ENCODE results near the gene GSK3A. TPM values are rescaled to one million over a fixed set of nuclear protein-coding genes. Genes with fewer than 3 reads are reported as not detected.

GSK3A gene
- polyA plus RNA-seq, 3 donors = 70.3 to 85.9 (median 84.1) TPM

Other genes starting within 250 kb of the GSK3A start
- gene ATP1A3, start 248.4 kb downstream of the GSK3A start, polyA plus RNA-seq (ENCODE audit: insufficient read length in 3 of 3) = 1 to 10 TPM in 1 of 3 donors, under 1 TPM in 2; 0.10 to 1.4 (median 0.65) TPM
- gene GRIK5, start 172.4 kb downstream of the GSK3A start, polyA plus RNA-seq (ENCODE audit: insufficient read length in 3 of 3) = 10 to 100 TPM; 24.1 to 30.6 (median 30.5) TPM
- gene ZNF574, start 166.4 kb downstream of the GSK3A start, polyA plus RNA-seq (ENCODE audit: insufficient read length in 3 of 3) = 10 to 100 TPM; 16.2 to 21.0 (median 20.6) TPM
- gene POU2F2, start 110.2 kb downstream of the GSK3A start, polyA plus RNA-seq (ENCODE audit: insufficient read length in 3 of 3) = 1 to 10 TPM in 2 of 3 donors, under 1 TPM in 1; 0.58 to 1.2 (median 1.2) TPM
- gene DEDD2, start 24.9 kb downstream of the GSK3A start, polyA plus RNA-seq (ENCODE audit: insufficient read length in 3 of 3) = 10 to 100 TPM; 27.9 to 32.9 (median 30.4) TPM
- gene ZNF526, start 22.3 kb downstream of the GSK3A start, polyA plus RNA-seq (ENCODE audit: insufficient read length in 3 of 3) = 10 to 100 TPM in 1 of 3 donors, 1 to 10 TPM in 2; 9.2 to 10.2 (median 9.3) TPM
- 10 to 100 TPM; 74.2 to 96.3 (median 86.2) TPM for gene ERF, start 12.5 kb upstream of the GSK3A start, polyA plus RNA-seq (ENCODE audit: insufficient read length in 3 of 3)
- 10 to 100 TPM; 59.3 to 72.5 (median 68.2) TPM for gene CIC, start 26.6 kb upstream of the GSK3A start, polyA plus RNA-seq (ENCODE audit: insufficient read length in 3 of 3)
- 1 to 10 TPM; 1.9 to 2.9 (median 2.2) TPM for gene PRR19, start 59.5 kb upstream of the GSK3A start, polyA plus RNA-seq (ENCODE audit: insufficient read length in 3 of 3)
- gene PAFAH1B3, start 60.0 kb upstream of the GSK3A start, polyA plus RNA-seq (ENCODE audit: insufficient read length in 3 of 3) = 100 to 1,000 TPM in 1 of 3 donors, 10 to 100 TPM in 2; 79.4 to 107 (median 98.2) TPM
- 1 to 10 TPM in 2 of 3 donors, under 1 TPM in 1; 0.67 to 1.5 (median 1.1) TPM for gene TMEM145, start 70.7 kb upstream of the GSK3A start, polyA plus RNA-seq (ENCODE audit: insufficient read length in 3 of 3)
- 10 to 100 TPM; 43.0 to 45.6 (median 43.8) TPM for gene MEGF8, start 83.0 kb upstream of the GSK3A start, polyA plus RNA-seq (ENCODE audit: insufficient read length in 3 of 3)
- 1 to 10 TPM in 2 of 3 donors, under 1 TPM in 1; 0.59 to 2.1 (median 2.0) TPM for gene CNFN, start 147.7 kb upstream of the GSK3A start, polyA plus RNA-seq (ENCODE audit: insufficient read length in 3 of 3)
- 10 to 100 TPM; 12.3 to 15.0 (median 13.5) TPM for gene LIPE, start 184.8 kb upstream of the GSK3A start, polyA plus RNA-seq (ENCODE audit: insufficient read length in 3 of 3)
- under 1 TPM in 2 of 3 donors, not detected in 1; 0.11 to 0.22 TPM for gene CXCL17, start 200.3 kb upstream of the GSK3A start, polyA plus RNA-seq (ENCODE audit: insufficient read length in 3 of 3)

All from renal pelvis (tissue), 3 donors.